Measurements from ENCODE around the gene PSMC3. TPM values are rescaled to one million over a fixed set of nuclear protein-coding genes. Genes with fewer than 3 reads are reported as not detected.

Gene PSMC3
- total RNA-seq, 2 donors from 2014 or later = 122 to 160 TPM

DNA sequence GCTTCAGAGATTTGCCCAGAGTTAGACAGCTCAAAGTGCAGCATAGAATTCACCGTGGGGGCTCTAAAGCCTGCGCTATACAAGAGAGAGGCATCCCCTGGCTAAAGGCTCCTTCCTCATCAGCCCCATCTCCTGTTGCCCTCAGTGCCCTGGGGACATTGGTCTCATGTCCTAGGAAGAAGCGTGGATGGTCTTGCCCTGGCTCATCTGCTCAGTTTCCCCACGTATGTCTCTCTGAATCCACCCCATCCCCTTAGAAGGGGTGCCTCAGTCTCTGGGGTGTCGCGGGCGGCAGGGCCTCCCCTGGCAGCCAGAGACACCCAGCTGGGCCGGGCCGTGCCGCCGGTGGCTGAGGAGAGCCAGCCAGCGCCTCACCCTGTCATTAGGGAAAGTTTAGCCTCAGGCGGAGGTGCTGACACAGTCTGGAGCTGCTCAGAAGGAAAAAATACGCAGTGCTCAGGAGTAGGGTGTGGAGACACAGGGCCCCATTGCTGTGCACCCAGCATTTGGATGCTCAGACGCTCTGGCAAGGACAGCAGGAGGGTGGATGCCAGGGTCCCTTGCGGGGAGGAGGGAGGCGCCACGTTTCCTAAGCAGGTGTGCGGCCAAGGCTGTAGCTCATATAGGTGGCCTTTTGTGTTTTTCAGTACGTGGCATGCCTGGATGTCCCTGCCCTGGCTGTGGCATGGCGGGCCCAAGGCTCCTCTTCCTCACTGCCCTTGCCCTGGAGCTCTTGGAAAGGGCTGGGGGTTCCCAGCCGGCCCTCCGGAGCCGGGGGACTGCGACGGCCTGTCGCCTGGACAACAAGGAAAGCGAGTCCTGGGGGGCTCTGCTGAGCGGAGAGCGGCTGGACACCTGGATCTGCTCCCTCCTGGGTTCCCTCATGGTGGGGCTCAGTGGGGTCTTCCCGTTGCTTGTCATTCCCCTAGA, 16.5 kb downstream of the PSMC3 start:
- H3K4me1 ChIP-seq (ENCODE audit: control insufficient read depth in 1 of 2, low read depth in 2 of 2) = peaks cover 27 to 51% of the 10 kb centered on the region in 2 donors
- H3K4me3 ChIP-seq = peak overlapping the region; percentile 80
- TF ChIP-seq, protein P1, sequence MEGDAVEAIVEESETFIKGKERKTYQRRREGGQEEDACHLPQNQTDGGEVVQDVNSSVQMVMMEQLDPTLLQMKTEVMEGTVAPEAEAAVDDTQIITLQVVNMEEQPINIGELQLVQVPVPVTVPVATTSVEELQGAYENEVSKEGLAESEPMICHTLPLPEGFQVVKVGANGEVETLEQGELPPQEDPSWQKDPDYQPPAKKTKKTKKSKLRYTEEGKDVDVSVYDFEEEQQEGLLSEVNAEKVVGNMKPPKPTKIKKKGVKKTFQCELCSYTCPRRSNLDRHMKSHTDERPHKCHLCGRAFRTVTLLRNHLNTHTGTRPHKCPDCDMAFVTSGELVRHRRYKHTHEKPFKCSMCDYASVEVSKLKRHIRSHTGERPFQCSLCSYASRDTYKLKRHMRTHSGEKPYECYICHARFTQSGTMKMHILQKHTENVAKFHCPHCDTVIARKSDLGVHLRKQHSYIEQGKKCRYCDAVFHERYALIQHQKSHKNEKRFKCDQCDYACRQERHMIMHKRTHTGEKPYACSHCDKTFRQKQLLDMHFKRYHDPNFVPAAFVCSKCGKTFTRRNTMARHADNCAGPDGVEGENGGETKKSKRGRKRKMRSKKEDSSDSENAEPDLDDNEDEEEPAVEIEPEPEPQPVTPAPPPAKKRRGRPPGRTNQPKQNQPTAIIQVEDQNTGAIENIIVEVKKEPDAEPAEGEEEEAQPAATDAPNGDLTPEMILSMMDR (IDR thresholded peaks at IDR 0.05) = no peak
- H3K27me3 ChIP-seq (replicated peaks; ENCODE audit: insufficient read depth) = no peaks in the 10 kb centered on the region
- H3K36me3 ChIP-seq = peaks cover 25% of the 10 kb centered on the region
- peak overlapping the region; percentile 91 to 96 for H3K27ac ChIP-seq
- ATAC-seq (ENCODE audit: insufficient number of reproducible peaks, low FRiP score, low read depth) (no peak), DNase-seq (ENCODE audit: low spot score) (no peak)
- no peaks in the 10 kb centered on the region for H3K9me3 ChIP-seq

DNA sequence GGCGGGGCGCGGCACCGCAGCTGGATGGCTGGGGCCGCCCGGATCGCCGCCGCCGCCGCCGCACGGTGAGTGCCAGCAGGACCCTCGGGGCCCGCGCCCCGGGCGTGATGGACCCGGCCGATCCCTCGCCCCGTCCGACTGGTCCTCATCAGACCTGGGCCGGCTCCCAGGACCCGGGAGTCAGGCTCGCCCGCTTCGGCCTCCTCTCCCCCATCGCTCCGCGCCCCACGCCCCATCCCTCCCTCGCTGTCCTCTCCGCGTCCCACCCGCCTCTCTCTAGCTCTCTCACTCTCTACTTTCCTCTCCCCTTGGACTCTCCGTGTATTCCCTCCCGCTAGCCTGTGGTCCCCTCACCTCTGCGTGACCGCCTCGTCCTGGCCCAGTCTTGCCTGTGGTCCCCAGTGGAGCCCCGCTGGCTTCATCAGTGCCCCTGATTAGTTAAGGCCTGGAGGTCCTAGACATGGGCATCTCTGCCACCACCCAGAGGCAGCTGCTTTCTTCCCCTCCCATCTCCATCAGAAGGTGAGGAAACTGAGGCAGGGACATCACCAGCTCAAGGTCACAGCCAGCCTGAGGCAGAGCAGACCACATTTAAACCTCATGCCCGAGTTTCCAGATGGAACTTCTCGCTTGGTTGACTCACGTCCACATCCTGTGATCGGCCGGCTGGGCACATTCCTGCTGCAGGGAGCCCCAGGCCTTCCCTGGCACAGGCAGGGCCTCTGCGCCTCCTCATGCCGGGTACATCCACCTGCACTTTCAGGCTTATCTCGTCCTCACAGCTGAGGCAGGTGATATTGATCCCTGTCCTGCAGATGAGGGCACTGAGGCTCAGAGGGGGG, 17.4 kb downstream of the PSMC3 start:
- Histone ChIP-seq H3K4me1 (ENCODE audit: control insufficient read depth in 1 of 2, low read depth in 2 of 2) (peaks cover 25 to 44% of the 10 kb centered on the region in 2 donors), H3K4me3 (peak overlapping the region; percentile 80), H3K36me3 (peaks cover 16% of the 10 kb centered on the region), H3K9me3 (no peaks in the 10 kb centered on the region), H3K27ac (peak overlapping the region; percentile 91 to 96), H3K27me3 (replicated peaks; ENCODE audit: insufficient read depth) (no peaks in the 10 kb centered on the region)
- ATAC-seq (ENCODE audit: insufficient number of reproducible peaks, low FRiP score, low read depth) = peak; percentile 4
- TF ChIP-seq, protein P1 (IDR thresholded peaks at IDR 0.05) = no peak
- DNase-seq (ENCODE audit: low spot score) = no peak

DNA sequence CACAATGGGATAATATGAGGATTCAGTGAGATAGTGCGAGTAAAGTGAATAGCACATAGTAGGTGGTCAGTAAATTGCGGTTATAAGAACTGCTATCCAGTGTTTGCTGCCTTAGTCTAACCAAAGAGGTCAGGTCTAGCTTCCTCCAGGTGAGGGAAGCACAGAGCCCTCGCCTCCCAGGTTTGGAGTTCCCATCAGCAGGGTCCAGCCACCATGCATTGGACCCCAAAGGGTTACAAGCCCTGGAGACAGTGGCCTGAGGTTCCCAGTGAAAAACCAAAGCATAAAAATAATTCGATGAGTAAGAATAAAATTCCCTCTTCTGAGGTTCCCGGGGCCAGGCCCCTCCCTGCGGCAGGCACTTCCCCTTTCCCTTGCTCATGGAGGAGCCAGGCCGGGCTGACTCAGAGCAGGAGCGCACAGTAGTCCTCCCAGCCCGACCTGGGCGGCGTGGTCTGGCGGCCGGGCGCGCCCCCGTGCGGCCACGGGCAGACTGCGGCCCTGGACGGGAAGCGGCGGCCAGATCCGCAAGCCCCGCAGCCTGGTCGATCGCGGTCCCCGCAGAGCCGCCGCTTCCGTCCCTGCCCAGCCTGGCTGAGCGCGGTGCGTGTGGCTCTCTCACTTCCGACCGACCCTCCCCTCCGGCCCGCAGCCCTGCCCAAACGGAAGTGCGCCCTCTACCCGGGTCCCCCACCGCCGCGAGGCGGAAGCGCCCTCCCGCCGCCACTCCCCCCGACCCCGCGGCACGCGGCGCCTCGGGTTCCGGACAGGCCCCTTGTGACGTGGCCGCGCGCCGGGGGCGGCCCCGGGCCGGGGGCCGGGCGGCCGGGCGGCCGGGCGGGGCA, 18.3 kb downstream of the PSMC3 start, which contains the start of gene SLC39A13:
TSS of gene SLC39A13 (plus strand) at position 845 of the 845 bp plus-strand sequence. CDS start 1,505 bp downstream, outside the sequence.
- DNase-seq (ENCODE audit: low spot score) = peak; percentile 89
- H3K4me1 ChIP-seq (ENCODE audit: control insufficient read depth in 1 of 2, low read depth in 2 of 2) = peaks cover 25 to 38% of the 10 kb centered on the region in 2 donors
- peak; percentile 85 for ATAC-seq (ENCODE audit: insufficient number of reproducible peaks, low FRiP score, low read depth)

DNA sequence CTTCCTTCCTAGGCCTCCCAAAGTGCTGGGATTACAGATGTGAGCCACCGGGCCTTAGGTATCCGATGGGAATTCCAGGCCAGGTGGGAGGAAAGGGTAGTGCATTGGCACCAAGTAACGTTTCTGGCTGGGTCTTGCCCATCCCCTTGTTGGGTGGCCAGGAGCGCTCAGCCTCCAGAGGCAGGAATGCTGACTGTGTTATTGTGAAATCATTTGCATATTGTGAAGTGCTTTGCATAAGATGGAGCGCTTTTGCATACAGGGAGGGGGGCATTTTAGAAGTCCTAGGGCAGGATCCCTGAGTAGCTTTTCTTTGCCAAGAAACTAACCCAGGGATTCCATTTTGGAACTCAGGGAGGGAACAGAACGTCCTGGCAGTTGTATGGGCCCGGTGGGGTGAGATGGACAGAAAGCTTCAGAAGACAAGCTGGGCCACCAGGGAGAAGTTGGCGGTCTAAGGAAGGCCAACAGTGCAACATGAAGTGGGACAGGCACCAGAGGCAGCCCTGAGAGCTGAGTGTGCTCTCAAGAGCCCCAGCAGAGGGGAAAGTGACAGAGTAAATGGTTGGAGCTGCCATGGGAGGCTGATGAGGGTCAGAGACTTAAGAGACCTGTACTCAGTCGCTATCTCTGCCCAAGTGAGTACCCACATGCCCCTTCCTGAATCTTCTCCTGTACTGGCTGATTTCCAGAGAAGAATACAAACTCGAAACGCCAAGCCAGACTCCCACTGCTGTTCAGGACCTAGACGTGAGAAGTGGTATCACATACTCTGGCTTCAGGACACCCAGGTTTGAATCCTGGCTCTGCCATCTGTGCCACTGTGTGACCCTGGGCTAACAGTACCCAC, 19.1 kb downstream of the PSMC3 start:
- Histone ChIP-seq H3K4me3 (peak overlapping the region; percentile 80), H3K9me3 (no peaks in the 10 kb centered on the region), H3K36me3 (peaks cover 8% of the 10 kb centered on the region), H3K27me3 (replicated peaks; ENCODE audit: insufficient read depth) (no peaks in the 10 kb centered on the region), H3K4me1 (ENCODE audit: control insufficient read depth in 1 of 2, low read depth in 2 of 2) (peaks cover 25 to 38% of the 10 kb centered on the region in 2 donors), H3K27ac (peak overlapping the region; percentile 91 to 95)
- ATAC-seq (ENCODE audit: insufficient number of reproducible peaks, low FRiP score, low read depth) (no peak), DNase-seq (ENCODE audit: low spot score) (no peak)
- TF ChIP-seq, protein P1 (IDR thresholded peaks at IDR 0.05) = peak; percentile 5

More for the DNA sequence above, 18.3 kb downstream of the PSMC3 start, which contains the start of gene SLC39A13:
- Histone ChIP-seq H3K27ac (peak within 1 kb of the TSS; percentile 91 to 96), H3K27me3 (replicated peaks; ENCODE audit: insufficient read depth) (no peaks in the 10 kb centered on the region), H3K4me3 (peak within 1 kb of the TSS; percentile 80), H3K36me3 (peaks cover 8% of the 10 kb centered on the region), H3K9me3 (no peaks in the 10 kb centered on the region)
- TF ChIP-seq, protein P1 (IDR thresholded peaks at IDR 0.05) = peak; percentile 87
